Choroid plexus epithelial cell (primary cell): ENCODE measurements around the gene P4HA2.
A peak's percentile ranks its signal among the peaks of the same experiment; 100 is the strongest.

Experiments used
- DNase-seq: peaks from one replicate; pipeline ENCODE4 v3.0.0-alpha.2; 2010; ENCODE audit warnings: low read depth
- H3K4me3 ChIP-seq: 2 replicates; pipeline ENCODE4 v1.5.1; 2011; ENCODE audit warnings: low read depth, mild to moderate bottlenecking, control low read depth, low read length, moderate library complexity
- CTCF ChIP-seq: conservative IDR thresholded peaks from 2 replicates; pipeline ENCODE4 v1.5.1; 2011; ENCODE audit warnings: low read depth, mild to moderate bottlenecking, control low read depth, inconsistent platforms, low read length, moderate library complexity

The P4HA2 gene

GRCh38 chr5:132259069-132259851, 31.6 kb upstream of the P4HA2 start:
- H3K4me3 ChIP-seq = peak overlapping the region; percentile 83
- TF ChIP-seq CTCF = no peak
- DNase-seq = peak; percentile 95

DNA sequence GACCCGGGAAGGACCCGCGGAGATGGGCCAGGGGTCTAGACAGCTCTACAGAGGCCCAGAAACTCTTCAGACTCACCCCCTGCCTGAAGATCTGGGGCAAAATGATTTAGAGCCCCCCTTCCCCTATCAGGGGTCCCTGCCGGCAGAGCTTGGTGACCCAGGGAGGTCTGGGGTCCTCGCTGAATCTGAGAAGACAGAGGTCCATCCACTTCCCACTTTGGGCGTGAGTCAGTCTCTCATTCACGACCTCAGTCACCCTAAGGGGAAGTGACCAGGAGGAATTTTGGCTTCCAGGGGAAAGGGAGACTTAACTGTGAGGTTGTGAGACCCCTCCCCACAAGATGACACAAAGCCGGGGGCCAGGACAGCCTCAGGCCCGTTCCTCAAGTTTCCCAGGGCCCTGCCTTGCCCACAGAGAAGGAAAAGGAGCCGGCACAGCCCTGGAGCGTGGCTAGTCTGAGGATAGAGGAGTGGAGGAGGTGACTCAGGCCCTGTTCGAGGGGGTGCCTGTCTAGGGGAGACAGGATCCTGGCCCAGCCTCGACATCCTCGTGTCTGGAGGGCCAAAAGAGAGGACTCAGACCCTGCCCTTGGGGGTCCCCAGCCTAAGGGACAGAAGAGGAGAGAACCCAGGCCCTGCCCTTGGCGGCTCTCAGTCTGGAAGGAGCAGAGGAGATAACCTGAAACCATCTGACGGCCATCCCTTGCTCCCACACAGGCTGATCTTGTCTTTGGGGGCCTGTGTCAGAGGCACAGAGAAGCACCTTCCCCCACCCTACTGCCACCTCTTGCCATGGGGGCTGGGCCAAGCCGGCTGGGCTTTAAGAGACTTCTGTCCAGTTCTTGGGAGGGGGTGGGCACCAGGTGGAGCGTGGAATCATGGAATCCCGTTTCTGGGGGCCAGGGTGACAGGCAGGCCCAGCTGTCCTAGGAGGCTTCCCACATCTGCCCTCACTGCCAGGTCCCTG, 30.7 kb upstream of the P4HA2 start:
- peak overlapping the region; percentile 83 for H3K4me3 ChIP-seq
- TF ChIP-seq CTCF = no peak
- peak; percentile 64 for DNase-seq

- H3K4me3 ChIP-seq = peak within 1 kb of the TSS; percentile 83
- no peak for TF ChIP-seq CTCF
- peak; percentile 35 for DNase-seq
These were observed 29.8 kb upstream of the P4HA2 start, which contains the start of gene PDLIM4 for GRCh38 chr5:132257131-132258101. Gene PDLIM4 (plus strand): TSS chr5:132257696. CDS start chr5:132257735, 39 bp downstream.

- DNase-seq = no peak
- H3K4me3 ChIP-seq = peak overlapping the region; percentile 83
- TF ChIP-seq CTCF = no peak
These were observed 29.1 kb upstream of the P4HA2 start for GRCh38 chr5:132256783-132257130.

DNA sequence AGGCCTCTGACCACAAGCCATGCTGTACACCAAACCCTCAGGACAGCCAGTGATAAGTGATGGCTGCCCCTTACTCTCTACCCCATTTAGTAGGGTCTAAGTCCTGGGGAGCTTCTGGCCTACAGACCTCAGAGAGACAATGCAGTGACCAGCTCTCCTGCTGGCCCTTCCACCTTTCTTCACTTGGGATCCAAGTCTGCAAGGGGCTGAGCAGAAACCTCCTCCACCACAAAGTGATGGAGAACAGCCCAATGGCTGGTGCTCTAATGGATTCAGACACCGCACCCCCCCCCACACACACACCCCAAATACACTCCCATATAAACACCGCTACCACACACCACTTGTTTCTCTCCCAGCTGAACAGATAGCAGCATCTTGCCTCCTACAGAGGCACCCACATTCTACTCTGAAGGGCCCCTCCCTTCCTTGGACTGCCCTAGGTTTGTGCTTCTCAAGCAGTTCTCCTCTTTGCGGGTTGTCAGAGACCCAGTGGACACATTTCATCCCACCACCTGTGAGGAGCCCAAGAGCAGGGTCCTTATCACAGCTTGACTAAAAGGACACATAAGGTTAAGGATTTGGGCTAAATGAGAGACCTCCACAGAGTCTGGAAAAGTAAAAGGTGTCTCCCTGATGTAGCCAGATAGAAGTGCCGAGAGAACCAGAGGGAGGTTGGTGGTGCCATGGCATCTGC, 28.6 kb upstream of the P4HA2 start:
- no peak for TF ChIP-seq CTCF
- DNase-seq = no peak
- no peak overlapping the region for H3K4me3 ChIP-seq
